ENCODE results near the gene CFAP53. TPM values are rescaled to one million over a fixed set of nuclear protein-coding genes. Genes with fewer than 3 reads are reported as not detected.
A peak's percentile ranks its signal among the peaks of the same experiment; 100 is the strongest.

The CFAP53 gene
- total RNA-seq, 1 donor from 2014 or later: 0.17 TPM

GRCh38 chr18:50207722-50208121, 58.6 kb downstream of the CFAP53 start:
- no peak overlapping the region for H3K27ac Mint-ChIP-seq (ENCODE audit: unreplicated experiment)
- no peaks in the 10 kb centered on the region for H3K9me3 Mint-ChIP-seq (ENCODE audit: low read depth)
- no peak overlapping the region for H3K4me3 Mint-ChIP-seq (ENCODE audit: unreplicated experiment)
- H3K4me1 Mint-ChIP-seq (ENCODE audit: low read depth): peaks cover 7% of the 10 kb centered on the region
- H3K27me3 Mint-ChIP-seq (ENCODE audit: low read depth): peaks cover 51% of the 10 kb centered on the region
- DNase-seq (ENCODE audit: low spot score): no peak
- TF ChIP-seq, protein P1, sequence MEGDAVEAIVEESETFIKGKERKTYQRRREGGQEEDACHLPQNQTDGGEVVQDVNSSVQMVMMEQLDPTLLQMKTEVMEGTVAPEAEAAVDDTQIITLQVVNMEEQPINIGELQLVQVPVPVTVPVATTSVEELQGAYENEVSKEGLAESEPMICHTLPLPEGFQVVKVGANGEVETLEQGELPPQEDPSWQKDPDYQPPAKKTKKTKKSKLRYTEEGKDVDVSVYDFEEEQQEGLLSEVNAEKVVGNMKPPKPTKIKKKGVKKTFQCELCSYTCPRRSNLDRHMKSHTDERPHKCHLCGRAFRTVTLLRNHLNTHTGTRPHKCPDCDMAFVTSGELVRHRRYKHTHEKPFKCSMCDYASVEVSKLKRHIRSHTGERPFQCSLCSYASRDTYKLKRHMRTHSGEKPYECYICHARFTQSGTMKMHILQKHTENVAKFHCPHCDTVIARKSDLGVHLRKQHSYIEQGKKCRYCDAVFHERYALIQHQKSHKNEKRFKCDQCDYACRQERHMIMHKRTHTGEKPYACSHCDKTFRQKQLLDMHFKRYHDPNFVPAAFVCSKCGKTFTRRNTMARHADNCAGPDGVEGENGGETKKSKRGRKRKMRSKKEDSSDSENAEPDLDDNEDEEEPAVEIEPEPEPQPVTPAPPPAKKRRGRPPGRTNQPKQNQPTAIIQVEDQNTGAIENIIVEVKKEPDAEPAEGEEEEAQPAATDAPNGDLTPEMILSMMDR (IDR thresholded peaks at IDR 0.05): no peak
- no peaks in the 10 kb centered on the region for H3K36me3 Mint-ChIP-seq (ENCODE audit: low read depth)

DNA sequence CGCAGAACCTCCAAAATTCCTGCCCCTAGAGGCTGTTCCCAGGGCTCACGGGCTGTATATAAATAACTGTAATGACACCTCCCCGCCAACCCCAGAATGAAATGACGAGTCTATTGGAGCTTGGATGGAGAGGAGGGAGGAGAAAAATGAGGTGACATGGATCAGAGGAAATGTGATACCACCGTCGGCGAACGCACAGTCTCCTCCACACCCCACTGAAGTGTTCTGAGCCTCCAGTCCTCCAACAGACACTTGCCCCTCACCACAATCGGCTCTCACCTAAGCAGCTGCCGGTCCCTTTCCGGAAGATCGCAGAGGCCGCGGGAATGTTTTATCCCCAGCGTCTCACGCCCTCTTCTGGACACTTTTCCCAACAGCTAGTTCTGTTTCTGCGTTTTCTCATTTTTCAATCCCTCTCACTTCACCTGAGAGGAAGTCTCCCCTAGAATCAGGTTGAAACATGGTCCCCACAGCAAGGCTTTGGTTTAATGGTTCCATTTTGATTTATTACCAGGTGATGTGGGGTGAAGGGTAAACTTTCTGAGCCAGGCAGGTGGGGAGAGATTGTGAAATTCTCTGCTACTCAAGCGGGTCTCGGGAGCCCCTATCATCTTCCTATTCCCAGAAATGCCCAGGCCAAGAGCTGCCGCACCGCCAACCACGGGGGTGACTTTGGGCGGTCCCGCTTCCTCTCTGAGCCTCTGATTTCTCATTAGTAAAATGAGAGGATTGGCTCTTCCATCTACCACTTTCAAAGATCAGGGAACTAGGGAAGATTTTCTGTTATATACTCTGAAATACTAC, 62.3 kb downstream of the CFAP53 start:
- Mint-ChIP-seq H3K4me3 (ENCODE audit: unreplicated experiment) (peak overlapping the region; percentile 44), H3K27ac (ENCODE audit: unreplicated experiment) (no peak overlapping the region), H3K36me3 (ENCODE audit: low read depth) (no peaks in the 10 kb centered on the region), H3K4me1 (ENCODE audit: low read depth) (peaks cover 12% of the 10 kb centered on the region), H3K9me3 (ENCODE audit: low read depth) (peaks cover 12% of the 10 kb centered on the region), H3K27me3 (ENCODE audit: low read depth) (peaks cover 46% of the 10 kb centered on the region)
- no peak for DNase-seq (ENCODE audit: low spot score)
- TF ChIP-seq, protein P1 (IDR thresholded peaks at IDR 0.05): peak; percentile 86

- no peaks in the 10 kb centered on the region for H3K36me3 Mint-ChIP-seq (ENCODE audit: low read depth)
- no peak overlapping the region for H3K27ac Mint-ChIP-seq (ENCODE audit: unreplicated experiment)
- peaks cover 12% of the 10 kb centered on the region for H3K9me3 Mint-ChIP-seq (ENCODE audit: low read depth)
- H3K4me3 Mint-ChIP-seq (ENCODE audit: unreplicated experiment): no peak overlapping the region
- no peak for DNase-seq (ENCODE audit: low spot score)
- H3K27me3 Mint-ChIP-seq (ENCODE audit: low read depth): peaks cover 54% of the 10 kb centered on the region
- TF ChIP-seq, protein P1 (IDR thresholded peaks at IDR 0.05): no peak
- H3K4me1 Mint-ChIP-seq (ENCODE audit: low read depth): peaks cover 12% of the 10 kb centered on the region
These were observed 64.7 kb downstream of the CFAP53 start for GRCh38 chr18:50201476-50202018.

GRCh38 chr18:50199921-50200320, 66.4 kb downstream of the CFAP53 start:
- Mint-ChIP-seq H3K27ac (ENCODE audit: unreplicated experiment) (no peak overlapping the region), H3K4me3 (ENCODE audit: unreplicated experiment) (no peak overlapping the region), H3K9me3 (ENCODE audit: low read depth) (peaks cover 12% of the 10 kb centered on the region), H3K36me3 (ENCODE audit: low read depth) (no peaks in the 10 kb centered on the region), H3K27me3 (ENCODE audit: low read depth) (peaks cover 54% of the 10 kb centered on the region), H3K4me1 (ENCODE audit: low read depth) (peaks cover 12% of the 10 kb centered on the region)
- TF ChIP-seq, protein P1 (IDR thresholded peaks at IDR 0.05): no peak
- DNase-seq (ENCODE audit: low spot score): no peak

- TF ChIP-seq, protein P1 (IDR thresholded peaks at IDR 0.05): no peak
- Mint-ChIP-seq H3K27ac (ENCODE audit: unreplicated experiment) (no peak overlapping the region), H3K9me3 (ENCODE audit: low read depth) (peaks cover 12% of the 10 kb centered on the region), H3K27me3 (ENCODE audit: low read depth) (peaks cover 50% of the 10 kb centered on the region), H3K4me3 (ENCODE audit: unreplicated experiment) (no peak overlapping the region), H3K4me1 (ENCODE audit: low read depth) (peaks cover 12% of the 10 kb centered on the region), H3K36me3 (ENCODE audit: low read depth) (no peaks in the 10 kb centered on the region)
- no peak for DNase-seq (ENCODE audit: low spot score)
These were observed 66.9 kb downstream of the CFAP53 start for GRCh38 chr18:50199346-50199855.
